Mucosa of gallbladder (tissue), 1 donor: ENCODE measurements around the gene RAPGEF4. TPM values are rescaled to one million over a fixed set of nuclear protein-coding genes. Genes with fewer than 3 reads are reported as not detected.
A peak's percentile ranks its signal among the peaks of the same experiment; 100 is the strongest.

Experiments used
- DNase-seq: peaks from one replicate; pipeline ENCODE4 v3.0.0-alpha.2; 2020; ENCODE audit warnings: low spot score
- total RNA-seq: library from RNA; stranded (reverse); gene quantifications from one replicate; pipeline ENCODE4 v1.2.1, GENCODE V29; 2021
- donor health status: DM: no; HTN: no; CAD: no.

RAPGEF4 gene
- total RNA-seq, 1 donor from 2014 or later: 6.4 TPM

DNA sequence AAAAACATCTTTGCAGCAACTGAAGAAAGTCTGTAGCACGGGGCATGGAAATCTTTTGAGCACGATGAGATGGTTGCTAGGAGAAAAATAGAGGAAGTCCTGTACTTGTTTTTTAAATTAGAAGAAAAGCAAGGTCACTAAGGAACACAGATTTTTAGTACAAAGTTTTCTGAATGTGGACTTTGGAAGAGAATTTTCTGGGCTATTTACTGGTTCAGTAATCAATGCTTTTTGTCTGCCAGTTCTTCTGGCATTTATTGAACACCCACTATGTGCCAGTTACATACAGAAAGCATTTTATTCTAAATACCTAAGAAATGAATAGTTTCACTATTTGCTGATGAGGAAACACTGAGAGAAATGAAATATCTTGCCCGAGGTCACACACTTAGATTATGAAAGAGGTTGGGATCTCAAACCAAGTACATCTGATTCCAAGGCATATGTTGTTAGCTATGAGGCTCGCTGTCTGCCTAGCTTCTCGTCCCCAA is 324.4 kb downstream of the RAPGEF4 start:
- no peak for DNase-seq

DNA sequence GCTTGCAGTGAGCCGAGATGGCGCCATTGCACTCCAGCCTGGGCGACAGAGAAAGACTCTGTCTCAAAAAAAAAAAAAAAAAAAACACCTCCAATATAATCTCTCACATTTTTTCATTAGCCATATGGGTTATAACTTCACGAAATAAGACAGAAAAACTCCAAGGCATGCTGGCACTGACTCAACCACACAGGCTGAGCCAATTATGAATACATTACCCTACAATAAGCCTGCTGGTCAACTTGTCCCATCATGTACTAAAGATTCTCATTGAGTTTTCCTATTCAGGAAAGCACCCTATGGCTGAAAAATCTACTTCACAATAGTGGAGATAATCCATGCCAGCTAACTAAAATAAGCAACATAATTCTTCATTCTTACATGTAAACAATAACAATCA is 327.2 kb downstream of the RAPGEF4 start:
- DNase-seq: no peak

DNA sequence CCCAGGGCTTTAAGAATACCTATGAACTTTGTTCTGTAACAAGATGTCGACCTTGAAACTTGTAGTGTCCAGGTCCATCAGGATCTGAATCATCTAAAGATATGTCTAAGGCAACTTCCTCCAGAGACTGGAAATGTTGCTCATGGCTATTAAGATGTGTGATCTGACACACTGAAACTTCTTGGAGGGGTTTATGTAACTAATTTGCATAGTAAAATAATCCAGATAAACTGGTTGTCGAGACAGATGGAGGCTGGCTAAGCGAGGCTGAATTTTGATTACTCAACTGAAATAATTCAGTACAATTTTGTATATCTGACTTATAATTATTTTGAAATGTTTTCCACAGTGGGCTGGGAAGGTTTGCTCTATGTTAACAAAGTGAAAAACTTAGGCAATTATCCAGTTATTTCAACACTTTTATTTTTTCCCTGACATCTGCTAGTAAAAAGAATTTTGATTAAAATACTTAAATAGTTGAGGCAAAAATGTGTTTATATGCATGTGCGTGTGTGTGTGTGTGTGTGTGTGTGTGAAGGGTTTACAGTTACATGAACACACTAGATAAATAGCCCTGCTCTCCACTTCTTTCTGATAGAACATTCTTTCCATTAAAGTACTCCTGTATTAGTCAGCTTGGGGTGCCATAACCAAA is 328.6 kb downstream of the RAPGEF4 start:
- no peak for DNase-seq

DNA sequence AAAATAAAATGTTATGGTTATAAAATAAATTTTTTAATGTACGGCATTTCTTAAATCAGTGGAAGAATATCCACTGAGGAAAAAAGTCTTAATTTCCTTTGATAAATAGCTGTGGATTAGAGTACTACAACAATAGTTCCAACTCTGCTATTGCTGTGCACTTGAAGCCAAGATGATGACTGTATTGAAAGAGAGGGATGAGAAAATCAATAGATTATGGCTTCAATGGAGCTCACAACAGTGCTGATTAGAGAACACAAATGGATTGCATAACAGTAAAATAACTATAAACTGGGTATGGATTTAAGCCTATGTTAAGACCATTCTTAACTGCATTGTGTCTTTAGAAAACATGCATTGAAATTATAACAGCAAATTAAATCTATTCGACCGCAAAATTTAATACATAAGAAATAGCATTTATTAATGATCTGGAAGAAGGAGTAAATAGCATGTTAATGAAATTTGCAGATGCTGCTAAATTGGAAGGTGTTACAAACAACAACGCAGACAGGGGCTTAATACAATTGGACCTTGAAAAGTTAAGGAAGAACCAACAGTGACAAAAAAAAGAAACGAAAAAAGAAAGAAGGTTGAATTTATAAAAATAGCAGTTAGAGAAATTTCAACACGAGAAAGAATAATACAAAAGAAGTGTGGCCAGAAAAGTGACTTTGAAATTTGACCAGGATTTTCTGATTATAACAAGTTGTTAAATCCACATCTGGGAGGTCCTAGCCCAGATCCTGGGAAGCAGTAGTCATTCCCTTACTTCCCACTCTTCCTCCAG is 331.4 kb downstream of the RAPGEF4 start:
- no peak for DNase-seq

DNA sequence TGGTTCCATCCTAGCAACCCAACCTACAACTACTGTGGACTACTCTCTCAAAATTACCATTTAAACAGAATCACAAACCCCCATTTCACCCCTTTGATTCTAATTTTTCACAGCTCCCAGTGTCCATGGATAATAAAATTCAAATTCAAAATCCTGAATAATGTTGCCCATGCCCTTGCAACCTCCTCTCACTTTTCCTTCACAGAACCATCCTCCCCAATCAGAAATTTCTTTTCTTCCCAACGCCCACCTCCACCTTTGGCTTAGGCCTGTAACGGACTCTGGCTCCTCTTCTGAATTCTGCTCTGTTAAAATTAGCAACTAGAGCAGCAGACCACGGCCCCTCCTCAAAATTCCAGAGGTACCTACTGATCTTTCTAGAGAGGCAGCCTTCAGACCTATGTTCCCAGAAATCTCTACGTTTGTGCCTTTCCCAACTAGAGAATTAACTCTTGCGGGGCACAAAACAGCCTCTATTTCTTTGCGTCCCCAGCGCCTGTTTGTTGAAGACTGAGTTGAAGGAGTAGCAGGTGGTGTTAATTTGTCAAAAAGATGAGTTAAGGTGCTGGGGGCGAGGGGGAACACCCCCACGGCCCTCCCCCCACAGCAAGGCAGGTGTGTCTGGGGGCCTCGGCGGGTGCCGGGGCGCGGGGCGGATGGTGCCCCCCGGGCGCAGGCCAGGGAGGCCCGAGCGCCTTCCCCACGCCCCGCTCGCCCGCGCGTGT is 339.6 kb downstream of the RAPGEF4 start:
- no peak for DNase-seq

DNA sequence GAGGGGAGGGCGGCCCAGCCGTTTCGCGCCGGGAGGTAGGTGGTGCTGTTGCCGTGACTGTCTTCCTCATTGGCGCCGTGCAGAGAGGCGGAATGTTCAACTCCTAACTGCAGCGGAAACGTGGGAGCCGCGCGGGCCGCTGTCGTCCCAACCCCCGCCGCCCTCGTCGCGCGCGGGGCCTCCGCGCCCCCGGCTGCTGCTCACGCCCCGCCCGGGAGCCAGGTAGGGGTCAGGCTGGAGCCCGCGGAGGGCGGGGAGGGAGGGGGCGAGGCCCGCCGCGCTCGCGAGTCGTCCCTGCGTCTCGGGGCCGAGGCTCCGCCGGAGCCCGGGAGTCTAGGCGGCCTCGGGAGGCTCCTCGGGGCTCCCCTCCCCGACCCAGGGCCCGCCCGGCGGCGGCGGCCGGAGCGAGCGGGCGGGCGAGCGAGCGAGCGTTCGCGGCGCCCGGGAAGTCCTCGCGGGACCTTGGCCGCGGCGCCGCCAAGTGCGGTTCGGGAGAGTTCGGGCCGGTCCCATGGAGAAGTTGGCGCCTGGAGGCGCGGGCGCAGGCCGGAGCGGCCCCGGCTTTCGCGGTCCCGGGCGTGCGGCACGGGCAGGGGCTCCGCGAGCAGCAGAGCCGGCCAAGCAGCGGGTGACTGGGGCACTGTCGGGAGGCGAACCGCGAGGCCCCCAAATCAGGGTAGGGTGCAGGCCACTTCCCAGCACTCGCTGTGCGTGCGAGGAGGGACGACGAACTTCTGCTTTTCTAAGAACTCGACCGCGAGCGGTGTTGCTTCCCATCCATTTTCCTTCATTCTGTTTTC is 340.3 kb downstream of the RAPGEF4 start, which contains the start of gene MAP3K20:
TSS of gene MAP3K20 (plus strand) at position 66 of the 800 bp plus-strand sequence. CDS start 15,186 bp downstream, outside the sequence.
- peak; percentile 74 for DNase-seq

DNA sequence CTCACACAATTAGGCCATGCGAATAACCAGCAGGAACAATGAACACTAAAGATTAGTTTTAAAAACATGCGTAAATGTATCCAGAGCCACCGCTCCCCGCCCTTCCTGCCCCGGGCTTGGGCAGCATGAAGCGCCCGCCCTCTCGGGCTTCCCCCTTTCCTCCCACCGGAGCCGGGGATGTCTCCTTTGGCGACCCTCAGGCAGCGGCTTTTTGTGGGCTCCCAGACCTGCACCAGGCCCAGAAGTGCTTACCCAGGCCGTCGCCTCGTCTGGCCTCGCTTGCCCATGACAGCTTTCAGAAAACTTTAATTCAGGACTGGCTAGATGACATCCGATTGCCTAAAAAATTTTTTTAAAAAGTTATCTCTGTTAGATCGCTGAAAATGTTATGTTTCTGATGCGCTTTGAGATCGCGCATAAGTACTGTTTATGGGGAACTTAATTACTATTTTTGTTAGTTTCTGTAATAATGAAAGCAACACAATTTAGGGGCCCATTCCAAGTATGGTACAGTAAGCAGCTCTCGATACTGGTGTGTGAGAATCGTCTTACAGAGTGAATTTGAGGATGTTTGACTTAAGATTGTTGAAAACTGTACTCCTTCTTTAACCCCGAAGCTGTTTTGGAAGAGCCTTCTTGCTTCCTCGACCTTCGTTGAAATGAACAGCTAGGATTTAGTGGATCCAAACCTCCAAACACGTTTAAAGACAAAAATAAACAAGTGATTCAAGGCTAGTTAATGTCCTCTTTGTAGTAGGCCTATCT is 341.1 kb downstream of the RAPGEF4 start:
- peak; percentile 21 for DNase-seq

DNA sequence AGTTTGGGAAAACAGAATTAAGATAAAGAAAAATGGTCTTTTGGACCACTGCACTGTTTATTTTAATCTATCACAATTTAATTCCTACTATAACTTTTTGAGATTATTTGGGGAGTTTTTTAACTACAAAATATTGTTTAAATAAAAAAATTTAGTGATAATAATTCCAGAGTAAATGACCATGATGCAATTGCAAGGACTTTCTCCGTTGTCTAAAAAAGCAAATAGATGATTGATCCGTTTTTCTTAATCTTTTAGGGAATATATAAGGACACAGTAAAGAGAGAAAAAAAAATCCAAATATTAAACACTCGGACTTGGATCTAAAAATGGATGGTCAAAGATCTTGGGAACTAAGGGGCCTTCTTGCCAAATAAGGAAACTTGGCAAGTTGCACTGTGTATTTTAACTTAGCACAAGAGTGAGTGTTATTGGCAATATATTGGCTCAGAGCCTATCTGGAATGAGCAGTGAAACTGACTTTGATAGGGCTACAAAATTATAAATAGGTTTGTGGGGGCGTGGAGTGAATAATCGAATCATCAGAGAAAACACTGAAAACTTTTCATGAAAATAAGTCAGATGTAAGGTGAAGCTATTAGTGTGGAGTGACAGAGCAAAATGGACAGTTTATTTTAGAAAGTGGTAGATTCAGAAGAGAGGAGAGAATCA is 342.0 kb downstream of the RAPGEF4 start:
- DNase-seq: no peak

DNA sequence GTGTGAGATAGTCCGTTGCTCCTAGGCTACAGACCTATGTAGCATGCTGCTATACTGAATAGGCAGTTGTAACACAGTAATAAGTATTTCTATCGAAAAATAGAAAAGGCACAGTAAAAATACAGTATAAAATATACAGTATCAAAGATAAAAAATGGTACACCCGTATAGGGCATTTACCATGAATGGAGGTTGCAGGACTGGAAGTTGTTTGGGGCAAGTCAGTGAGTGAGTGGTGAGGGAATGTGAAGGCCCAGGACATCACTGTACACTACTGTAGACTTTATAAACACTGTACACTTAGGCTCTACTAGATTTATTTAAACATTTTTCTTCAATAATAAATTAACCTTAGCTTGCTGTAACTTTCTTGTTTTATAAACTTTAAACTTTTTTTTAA is 343.5 kb downstream of the RAPGEF4 start:
- DNase-seq: no peak

DNA sequence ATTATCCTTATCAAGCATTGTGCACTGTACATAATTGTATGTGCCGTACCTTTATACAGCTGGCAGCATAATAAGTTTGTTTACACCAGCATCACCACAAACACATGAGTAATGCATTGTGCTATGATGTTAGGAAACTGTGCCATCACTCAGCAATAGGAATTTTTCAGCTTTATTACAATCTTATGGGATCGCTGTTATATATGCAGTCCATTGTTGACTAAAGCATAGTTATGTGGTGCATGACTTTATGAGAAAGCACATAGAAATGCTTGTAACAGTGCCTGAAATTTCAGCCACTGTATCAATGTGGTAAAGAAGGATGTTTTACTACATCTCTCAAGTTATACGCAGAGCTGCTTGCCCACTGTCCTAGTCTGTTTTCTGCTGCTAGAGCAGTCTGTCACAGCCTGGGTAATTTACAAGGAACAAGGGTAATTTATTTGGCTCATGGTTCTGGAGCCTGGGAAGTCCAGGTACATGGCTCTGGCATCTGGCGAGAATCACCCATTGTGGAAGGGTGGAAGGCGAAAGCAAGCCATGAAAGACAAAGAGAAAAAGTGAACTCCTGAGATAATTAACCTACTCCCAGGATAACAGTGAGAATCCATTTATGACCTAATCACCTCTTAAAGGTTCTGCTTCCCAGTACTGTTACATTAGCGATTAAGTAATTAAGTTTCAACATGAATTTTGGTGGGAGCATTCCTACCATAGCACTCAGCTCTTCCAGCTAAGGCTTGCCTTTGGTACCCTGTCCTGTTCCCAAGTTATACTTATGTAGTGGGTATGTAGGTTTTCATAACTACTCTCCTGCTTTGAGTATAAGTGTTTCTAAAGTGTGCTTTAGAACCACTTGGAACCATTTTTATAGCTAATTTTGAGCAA is 344.6 kb downstream of the RAPGEF4 start:
- no peak for DNase-seq

DNA sequence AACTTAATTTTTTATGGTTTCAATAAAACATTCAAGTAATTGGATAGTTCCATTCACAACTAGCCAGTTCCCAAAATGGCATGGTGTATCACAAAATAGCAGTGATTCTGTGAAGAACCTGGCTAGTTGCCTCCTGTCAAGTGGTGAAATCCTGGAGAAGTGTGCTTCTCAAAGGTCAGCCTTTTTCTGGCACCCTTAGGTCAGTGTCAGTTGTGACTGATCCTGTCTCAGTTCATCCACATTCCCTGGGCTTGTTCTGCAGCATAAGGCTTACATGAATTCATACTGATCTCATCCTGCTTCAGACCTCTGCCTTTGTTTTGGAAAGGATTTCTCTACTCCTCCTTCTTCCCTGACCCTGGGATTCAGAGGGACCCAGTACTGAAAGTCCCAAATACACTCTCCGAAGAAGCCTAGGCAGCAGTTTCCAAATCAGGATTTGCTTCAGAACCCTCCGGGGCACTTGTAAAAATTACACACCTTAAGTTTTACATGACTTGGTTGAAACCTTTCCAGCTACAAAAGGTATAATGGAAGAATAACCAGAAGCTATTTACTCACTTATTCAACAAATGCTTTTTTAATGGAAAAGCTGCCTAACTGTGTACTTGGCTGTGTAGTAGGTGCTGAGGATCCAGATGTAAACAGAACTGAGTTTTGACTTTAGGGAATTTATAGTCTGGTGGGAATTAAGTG is 351.0 kb downstream of the RAPGEF4 start:
- DNase-seq: no peak

DNA sequence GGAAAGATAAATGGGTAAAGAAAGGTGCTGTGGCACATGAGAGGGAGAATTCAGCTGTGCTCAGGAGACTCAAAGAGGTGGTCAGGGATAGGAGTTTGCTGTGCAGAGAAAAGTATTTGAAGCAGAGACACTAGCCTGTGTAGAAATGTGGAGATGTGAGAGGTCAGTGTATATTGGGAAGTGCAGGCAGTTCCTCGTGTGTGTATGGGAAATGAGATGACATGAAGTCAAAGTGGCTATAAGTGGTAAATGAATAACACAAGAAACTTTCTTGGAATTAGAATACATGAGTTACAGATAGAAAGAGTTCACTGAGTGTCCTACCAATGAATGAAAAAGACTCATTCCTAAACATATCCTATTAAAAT is 351.6 kb downstream of the RAPGEF4 start:
- DNase-seq: no peak

DNA sequence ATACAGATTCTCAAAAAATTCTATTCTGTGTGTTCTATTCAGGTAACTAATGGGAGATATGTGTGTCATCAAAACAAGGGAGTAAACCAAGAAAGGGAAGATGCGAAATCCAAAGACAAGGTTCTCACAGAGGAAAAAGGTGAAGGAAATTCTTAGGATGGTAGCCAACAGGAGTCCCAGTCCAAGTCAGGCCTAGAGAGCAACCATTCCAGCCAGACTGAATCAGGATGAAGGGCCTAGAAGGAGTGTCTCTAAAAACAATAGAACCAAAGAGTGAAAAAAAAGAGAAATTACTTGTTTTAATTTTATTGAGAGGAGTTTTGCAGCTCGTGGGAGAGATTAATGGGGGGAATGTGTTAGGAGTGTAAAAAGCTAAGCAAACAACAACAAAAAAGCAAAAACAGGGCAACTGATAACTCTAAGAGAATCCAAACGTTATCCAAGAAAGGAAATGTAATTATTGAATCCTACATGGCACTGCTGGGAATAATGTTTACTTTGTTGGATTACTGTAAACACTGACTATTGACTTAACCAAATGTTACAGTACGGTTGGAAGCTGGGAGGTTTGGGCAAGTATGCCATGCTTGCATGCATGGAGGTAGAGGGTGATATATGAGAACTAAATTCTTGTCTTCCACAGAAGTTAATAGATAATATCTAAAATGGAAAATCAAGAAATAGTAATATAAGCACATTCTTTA is 352.3 kb downstream of the RAPGEF4 start:
- DNase-seq: no peak

DNA sequence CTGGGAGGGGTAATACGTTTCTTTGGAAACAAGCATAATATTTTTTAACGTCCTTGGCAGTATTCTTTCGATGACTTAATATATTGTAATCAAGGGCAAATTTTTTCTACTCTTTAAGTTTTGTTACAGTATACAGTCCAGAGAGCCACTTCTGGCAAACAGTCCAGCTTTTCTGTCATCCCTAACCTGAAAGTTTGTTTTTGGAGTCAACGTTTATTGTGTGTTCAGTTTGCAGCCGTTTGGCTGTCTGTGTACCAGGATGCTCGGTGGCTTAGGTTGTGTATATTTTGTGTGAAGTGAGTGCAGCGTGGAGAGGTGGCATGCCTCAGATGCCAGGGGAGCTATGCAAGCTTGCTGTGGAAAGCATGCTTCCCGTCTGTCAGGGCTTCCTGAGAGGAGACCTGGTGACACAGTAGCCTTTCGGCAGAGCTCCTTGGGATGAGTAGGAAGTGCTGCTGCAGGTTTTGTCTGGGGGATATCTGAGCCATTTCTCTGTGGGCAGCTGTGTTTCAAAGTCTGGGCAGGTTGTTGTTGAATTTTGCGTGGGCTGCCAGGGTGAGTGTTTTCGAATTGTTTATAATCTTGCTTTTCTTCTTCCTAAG is 354.7 kb downstream of the RAPGEF4 start:
- no peak for DNase-seq

DNA sequence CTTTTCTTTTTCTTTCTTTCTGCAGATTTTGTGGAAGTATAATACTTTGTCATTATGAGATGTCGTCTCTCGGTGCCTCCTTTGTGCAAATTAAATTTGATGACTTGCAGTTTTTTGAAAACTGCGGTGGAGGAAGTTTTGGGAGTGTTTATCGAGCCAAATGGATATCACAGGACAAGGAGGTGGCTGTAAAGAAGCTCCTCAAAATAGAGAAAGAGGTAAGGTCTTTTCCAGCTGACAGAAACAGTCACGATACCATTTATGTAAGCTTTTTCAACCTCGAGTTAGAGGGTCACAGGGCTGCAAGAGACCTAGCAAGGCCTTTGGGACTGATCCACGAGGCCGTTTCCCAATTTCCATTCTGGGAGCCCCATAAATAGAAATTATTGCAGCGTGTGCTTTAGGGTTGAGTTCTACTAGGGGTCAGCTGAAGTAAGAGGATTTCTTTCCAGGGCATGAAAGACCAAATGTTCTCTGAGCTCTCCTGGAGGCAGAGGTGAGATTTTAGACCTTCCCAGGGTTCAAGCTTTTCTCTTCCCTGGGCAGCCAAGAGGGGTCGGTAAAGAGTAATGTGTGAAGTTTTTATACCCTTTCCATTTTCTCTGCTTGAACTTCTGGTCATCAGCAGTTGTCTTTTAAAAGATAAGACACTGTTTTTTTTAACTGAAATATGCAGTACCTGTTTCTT is 355.5 kb downstream of the RAPGEF4 start:
- DNase-seq: no peak

DNA sequence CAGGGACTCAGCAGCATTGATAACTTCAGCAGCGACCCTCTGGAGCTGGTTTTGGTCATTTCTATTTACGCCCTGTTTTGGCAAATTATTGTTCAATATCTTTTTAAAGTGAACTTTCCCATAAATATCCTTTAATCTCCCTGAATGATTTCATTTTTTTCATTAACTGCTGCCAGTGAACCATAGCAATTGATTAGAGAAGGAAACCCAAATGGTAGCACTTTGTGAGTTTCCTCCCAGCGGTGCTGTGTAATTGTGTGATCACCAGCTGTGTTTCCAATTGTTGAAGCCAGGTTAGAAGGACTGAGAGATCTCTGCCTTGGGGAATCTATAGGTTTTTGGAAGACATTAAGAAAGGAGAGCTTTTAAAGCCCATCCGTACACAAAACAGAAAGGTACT is 356.3 kb downstream of the RAPGEF4 start:
- no peak for DNase-seq

DNA sequence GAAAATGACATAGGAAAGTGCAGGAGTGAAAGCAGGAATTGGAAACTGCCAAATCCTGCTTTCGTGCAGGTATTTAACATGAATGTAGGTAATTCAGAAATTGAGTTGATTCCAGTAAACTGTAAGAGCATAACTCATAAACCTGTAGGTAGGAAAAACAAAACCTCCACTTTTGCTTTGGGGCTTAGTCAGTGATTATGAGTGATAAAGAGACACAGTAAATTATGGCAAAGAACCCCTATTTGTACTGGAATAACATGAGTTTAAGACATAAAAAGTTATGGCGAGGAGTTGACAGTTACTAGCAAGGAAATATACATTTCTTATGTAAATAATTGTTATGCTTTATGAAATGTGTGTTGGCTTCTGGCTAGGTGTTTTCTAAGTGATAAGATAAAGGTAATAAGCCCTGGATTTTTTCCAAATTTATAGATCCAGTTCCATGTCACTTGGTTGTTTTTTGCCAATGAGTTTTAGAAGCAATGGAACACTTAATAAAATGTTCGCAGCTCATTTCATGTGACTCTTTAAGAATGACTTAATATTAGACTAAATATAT is 357.3 kb downstream of the RAPGEF4 start:
- no peak for DNase-seq
